Stimulated activated CD8-positive, alpha-beta memory T cell treated with anti-CD3 and anti-CD28 coated beads, Interleukin-4, amount 100 ng/mL, for 48 hours (primary cell): ENCODE results near the gene NGDN.

Experiments
- DNase-seq: peaks from one replicate; pipeline ENCODE4 v3.0.0-alpha.2; 2020

The NGDN gene

DNA sequence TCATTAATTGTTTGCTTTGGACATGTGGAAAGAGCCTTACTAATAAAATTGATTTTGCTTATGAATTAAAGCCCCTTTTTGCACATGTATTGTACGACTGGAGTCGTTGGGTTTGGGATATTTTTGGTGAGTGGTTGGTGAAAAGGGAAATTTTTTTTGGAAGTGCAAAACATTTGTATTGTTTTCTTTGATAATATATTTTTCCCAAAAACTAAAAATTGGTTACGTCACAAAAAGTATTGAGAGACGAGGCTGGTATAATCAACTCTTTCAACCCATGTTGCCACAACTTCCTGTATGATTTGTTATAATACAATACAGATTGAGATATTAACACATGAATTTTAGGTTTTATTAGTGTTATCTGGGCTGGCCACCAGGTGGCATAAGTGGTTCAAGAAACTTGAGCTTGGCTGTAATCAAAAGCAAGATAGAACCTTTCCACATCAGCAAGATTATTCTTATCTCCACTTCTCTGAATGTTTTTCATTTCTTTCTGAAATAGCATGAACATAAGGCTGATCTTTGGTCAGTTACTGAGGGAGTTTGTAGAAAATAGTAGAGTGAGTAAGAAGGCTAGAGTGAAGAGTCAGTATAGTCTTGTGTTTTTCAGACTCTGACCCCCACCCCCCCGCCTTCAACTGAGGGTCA lies 8.7 kb downstream of the NGDN start:
- DNase-seq, result peak; percentile 70

DNA sequence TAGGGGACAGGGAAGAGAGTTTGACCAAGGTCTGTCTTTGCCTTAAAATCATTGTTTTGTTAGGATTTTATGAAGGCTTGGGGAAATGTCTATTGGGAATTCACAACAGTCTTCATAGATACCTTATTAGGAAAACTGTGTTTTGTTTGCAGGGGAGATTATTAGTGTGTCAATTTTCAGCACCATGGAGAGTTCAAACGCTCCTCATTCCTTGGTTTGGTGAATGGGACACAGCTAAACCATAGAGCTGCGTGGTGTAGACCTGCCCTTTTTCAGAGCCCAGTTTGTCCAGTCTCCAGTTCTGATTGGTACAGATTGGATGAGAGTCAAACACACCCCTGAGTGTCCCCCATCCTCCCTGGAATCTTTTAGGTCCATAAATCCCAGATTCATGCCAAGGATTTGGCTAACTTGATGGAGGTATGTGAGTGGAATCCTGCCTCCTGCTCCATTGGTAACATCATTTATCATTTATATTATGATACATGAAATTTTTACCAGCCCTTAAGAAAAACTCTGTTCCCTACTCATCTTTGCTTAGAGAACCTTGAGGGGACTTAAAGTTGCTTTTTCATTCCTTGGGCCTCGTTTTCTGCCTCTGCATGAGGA lies 12.0 kb downstream of the NGDN start:
- no peak for DNase-seq

DNA sequence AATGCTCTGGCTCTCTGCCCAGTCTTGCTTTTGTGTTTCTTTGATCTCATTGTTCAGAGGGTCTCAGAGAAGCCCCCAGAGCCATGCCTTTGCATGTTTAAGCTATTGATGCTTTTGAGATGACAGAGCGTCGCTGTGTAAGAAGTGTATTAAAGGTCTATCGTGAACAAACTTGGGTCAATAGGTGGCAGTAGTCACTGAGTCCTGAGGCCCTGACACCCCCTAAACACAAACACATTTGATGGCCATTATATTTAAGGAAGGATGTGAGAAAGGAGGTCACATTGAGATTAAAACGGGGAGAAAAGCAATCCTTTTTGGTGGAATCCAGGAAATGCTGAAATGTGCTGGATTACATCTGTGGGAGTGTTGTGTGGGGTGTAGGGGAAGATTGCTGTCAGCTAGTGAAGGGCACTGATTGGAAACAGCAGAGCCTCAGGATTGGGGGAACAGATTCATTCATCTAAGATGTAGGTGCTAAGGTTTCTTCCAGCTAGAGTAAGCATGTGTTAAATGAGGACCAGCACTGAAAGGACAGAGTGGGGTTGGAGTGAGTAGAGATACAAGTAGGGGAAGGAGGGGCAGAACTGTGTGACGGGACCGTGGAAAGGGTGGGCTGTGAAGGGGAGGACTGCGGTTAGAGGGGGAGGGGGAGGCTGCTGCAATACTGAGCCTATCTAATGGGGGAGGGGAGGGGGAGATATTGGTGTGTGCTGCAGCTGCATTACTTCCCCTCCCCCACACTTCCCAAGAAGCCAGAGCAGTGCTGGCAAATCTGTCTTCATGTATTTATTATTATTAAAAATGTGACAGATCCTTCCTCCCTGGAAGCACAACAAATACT lies 12.7 kb downstream of the NGDN start:
- no peak for DNase-seq

DNA sequence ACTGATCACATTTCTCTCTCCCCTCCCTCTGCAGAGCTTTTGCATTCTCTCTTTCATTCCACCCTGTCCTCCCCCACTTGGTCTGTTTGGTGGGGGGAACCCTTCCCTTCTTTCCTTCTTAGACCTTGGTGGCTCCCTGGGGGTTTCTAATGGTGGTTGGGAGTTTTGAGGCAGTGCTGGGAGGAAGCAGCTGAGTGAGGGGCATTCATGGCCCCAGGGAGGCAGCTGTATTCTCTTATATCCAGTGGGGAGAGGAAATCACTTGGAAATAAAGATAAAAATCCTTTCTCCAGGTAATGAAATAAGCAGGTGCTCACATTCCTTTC lies 13.3 kb downstream of the NGDN start:
- no peak for DNase-seq

DNA sequence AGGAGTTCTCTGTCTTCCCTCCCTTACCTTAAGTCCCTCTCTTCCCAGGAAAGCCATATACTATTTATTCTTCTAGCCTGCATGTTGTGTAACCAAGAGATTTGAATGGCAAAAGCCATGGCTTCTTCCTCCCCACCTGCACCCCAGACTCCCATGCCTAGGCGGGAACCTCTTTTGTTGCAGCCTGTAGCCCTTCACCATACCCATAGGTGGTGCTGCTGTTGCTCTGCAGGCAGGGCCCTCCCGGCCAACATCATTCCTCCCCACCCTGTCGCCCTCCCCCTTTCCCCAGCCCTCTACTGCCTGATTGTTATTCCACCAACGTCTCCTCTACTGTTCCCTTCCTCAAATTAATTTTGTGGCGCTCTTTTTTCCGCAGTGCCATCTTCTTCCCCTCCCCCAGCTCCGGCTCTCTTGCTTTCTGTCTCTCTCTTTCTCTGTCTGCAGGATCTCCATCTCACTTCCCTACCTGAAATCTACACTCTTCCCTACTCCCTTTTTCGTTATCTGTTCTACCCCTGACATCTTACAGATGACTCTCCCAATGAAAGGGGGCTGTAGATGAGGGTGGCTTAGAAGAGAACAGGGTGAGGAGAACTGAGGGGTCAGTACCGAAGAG lies 13.8 kb downstream of the NGDN start:
- DNase-seq, result no peak

DNA sequence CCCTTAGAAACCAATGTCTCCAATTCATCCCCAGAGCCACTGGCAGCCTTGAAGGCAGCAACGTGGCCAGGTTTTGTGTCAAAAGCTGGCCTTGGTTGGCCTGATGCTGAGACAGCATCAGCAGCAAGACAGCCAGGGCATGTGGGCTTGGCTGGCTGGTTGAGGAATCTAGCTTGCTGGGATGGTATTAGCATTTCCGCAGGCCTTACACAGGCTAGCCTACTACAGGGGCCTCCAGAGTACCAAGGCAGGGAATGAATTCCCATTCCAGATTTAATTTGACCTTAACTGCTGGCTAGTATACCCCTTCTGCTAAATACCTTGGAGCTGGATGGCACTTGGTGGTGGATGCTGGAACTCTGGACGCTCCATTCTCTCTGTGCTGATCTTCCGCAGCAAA lies 15.8 kb downstream of the NGDN start:
- DNase-seq, result no peak

DNA sequence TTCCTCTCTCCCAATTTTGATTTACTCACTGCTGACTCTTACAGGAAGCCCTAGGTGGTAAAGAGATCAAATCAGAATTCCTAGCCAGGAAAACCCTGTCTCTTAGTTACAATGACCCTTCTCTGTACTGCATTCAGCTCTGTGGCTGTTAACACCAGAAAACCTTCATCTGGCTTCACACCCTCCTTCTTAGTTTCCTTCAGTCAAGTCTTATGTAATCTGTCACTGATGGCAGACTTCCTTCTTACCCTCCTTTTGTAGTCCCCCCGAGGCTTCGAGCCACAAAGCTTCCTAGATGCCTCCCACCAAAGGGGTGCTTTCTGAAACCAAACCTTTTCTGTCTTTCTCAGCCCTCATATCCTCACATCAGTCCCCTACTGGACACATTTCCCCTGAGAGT lies 16.5 kb downstream of the NGDN start:
- DNase-seq, result no peak

DNA sequence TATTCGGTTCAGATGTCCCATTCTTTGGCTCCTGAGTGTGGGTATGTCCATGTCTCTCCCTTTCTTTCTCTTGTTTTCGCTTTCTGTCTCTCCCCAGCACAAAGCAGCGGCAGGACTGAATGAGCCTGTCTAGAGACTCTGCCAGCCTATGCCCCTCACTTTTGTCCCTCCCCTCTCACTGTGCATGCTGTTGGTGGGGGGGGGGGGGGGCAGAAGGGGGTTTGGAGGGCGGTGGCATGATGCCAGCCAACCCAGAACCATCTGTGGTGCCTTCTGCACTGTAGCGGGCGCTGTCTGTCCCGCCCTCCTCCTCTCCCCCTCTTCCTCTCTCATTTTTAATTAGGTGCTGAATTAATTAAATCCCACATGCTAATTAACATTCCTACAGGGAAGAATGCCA lies 17.7 kb downstream of the NGDN start:
- DNase-seq, result no peak

DNA sequence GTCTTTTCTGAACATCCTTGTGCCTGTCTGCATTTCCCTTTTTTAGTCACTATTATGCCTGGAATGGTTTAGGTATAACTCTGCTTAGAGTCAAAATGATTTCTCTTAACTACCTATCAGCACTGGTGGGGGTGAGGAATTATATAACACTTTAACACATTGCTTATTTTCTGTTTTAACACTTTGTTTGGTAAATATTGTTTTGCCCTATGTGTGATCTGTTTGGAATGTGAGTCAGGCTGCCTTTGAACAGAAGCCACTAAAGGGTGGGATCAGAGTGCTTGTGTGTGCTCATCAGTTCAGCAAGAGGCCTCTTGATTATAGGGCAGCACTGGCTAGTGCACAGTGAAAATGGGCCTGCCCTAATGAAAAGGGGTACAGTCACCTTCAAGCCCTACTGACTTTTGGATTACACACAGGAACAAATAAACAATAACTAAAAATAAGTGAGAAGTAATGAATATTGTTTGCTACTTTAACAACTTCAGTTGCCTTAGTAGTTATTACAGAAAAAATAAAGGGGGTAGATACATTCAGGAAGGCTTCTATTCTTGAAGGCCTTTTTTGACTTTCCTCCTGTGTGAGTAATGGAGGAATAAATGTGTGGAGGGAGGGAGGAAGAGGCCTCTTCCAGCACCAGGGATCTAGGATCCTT lies 23.2 kb downstream of the NGDN start:
- no peak for DNase-seq

DNA sequence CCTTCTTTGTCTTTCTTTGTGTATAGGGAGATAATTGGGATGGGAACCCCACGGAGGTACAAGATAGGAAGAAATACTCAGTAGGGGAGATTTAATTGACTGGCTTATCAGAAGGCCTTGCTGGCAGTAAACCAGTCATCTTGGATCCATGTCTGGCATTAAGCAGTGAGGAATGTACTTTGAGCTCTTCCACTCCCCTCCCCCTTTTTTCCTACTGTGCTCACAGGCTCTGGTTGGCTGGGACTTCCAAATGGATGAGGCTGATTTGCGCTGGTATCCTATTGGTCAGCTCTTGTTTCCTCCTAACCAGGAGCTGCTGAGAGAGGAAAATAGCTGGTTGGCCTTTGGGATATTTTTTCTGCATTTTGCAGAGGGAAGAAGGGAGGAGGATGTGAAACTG lies 24.7 kb downstream of the NGDN start:
- no peak for DNase-seq

DNA sequence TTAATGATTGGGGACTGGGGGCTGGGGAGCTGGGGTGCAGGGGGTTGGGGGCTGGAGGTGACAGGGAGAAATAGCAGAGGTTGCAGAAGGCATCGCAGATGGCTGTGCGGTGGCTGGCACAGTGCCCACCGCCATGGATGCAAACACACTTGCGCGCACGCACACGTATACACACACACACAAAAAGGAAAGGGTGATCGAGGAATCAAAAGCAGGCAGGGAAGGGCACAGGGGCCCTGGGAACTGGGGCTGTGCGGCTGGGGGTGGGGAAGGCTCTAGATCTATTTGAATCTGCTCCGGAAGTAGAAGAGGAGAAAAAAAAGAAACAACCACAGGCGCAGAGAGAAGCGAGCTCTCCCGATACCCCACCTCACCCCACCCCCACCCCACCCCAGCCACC lies 42.7 kb downstream of the NGDN start:
- DNase-seq, result no peak

DNA sequence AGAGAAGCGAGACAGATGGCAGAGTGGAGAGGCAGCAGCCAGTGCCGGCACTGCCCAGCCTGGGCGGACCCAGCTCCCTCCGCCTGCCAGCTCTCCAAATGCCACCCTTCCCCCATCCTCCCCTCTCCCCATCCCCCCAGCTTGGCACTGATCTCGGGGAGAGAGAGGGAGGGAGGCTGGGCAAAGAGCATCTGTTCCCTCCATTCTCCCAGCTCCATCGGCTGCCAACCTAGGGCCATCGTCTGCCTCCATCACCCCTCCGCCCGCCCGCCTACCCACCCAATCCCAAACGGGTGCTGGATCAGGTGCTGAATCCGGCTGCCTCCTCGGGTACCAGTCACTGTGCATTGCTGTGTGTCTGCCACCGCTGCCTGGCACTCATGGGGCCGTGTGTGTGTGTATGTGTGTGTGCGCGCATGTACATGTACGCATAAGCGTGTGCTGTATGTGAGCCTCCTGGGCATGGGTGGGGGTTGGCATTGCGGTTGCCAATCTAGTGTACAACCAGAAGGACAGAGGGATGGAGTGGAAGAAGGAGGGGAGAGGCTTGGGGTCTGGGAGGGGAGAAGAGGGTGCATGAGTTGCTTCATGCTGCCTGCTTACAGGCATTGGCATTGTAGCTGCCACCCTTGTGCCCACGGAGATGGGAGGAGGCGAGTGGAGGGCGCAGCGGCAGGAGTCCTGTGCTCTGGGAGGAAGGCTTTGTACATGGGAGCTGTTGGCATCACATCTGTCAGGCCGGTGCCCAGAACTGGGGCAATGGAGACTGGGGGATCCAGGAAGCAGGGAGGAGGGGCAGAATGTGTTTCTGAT lies 43.7 kb downstream of the NGDN start:
- no peak for DNase-seq

DNA sequence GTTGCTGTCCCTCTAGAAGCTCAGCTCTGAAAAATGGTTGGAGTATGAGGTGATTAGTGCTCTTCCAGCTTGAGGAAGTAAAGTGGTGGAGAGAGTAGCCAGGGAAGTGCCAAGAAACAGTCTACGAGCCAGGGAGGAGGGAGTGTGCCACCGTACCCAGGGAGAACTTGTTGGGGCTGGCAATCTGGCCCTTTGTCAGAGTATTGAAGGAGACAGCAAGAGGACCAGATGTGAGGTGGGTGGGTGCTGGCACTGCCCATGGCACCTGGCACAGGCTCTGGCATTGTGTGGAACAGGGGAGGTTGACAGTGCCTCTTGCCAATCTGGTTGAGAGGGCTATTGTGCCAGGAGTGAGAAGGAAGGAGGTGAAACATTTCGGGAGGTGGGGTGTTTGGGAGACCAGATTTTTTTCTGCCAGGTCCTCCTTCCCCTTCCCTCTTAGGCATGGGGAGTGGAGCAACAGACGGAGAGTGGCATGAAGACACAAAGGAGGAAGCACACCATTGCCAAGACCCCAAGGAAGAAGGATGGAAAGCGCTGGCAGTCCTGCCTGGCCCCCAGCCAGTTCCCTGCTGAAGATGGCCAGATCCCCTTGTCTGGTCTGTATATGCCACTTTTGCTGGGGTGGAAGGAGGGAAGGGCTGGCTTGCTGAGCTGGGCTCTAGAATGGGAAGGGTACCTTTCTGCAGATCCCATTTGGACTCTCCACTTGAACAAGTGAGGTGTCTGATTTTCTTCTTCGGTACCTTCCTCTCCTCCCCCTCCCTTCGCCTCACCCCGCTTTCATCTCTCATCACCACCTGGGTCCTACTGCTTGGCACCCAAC lies 44.5 kb downstream of the NGDN start:
- DNase-seq, result no peak

DNA sequence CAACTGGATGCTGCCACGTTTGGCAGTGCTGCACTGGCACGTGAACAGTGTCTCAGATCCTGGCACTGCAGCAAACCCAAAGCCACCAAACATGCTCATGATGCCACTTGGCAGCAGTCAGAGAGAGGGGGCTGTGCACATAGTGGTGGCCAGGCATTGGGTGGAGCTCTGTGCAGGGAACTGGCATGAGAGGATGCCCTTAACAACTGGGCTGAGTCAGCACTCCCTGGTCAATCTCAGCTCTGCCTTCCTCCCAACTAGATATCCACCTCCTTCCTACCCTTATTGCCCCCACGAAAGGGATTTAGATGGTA lies 45.1 kb downstream of the NGDN start:
- no peak for DNase-seq

DNA sequence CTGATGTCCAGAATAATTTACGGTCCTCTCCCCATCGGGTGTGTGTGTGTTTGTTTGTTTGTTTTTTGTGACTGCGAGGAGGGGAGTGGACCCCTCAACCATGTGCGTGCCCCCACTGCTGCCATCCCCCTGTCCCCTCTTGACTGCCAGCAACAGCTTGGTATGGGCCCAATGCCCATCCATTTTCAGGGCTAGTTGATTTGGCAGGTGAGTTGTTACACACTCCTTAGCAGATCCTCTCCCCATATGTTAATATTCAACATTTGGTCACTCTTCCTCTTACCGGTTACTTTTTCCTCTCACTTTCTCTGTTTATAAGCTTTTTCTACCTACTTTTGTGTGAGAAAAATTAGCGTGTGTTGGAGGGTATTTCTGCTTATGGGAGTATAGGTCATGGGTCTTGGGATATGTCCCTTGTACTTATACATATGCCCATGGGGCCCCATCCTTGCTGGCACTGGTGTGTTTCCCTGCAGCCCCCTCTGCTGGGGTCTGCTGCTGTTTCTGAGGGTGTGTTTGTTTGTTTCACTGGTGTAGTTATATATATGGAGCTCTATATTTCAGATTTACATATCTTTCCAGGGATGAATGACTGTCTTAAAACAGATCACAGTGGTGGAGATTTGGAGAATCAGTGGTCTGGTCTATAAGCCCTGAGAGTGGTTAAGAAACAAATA lies 48.3 kb downstream of the NGDN start:
- no peak for DNase-seq

DNA sequence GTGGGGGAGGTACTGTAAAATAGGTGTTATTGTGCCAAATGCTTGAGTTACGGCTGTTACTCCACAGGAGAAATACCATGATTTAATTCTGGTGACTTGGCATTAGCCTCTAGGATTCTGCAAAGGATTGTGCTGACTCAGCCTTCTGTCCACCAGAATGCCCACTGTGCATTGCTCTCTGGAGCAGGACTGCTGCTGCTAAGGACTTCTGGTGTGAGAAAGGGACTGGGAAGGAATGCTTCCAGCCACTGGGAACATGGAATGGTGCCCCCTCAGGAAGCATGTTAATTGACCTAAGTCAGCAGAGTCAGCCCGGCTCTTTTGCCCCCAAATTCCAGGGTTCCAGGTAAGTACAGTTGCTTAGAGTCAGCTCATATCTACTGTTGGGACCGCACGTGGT lies 49.2 kb downstream of the NGDN start:
- DNase-seq, result no peak

DNA sequence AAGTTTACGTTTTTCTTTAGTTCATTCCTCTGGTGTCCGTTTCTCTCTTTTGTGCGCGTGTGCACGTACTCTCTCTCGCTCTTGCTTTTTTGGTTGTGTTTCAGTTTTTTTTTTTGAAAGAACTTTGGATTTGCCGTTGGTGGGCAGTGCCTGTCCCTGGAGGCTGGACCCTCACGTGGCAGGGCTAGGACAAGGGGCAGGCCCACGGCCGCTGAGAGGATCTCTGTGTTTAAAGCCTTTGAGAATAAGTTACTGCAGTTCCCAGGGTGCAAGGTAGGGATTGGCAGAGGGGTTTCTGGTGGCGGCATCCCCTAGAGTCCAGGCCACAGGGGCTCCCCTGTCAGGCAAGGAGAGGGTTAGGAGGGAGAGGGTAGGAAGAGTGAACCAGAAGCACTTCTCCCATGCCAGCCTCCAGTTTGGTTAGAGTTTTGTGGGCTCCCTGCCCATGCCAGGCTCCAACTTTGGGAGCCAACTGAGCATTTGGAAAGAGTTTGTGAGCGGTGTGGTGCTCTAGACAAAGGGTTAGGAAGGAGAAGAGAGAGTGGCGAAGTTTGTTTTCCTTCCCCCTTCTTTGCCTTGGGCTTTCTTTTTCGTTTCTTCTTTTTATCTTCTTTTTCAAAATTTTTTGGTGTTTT lies 51.5 kb downstream of the NGDN start:
- DNase-seq, result no peak

DNA sequence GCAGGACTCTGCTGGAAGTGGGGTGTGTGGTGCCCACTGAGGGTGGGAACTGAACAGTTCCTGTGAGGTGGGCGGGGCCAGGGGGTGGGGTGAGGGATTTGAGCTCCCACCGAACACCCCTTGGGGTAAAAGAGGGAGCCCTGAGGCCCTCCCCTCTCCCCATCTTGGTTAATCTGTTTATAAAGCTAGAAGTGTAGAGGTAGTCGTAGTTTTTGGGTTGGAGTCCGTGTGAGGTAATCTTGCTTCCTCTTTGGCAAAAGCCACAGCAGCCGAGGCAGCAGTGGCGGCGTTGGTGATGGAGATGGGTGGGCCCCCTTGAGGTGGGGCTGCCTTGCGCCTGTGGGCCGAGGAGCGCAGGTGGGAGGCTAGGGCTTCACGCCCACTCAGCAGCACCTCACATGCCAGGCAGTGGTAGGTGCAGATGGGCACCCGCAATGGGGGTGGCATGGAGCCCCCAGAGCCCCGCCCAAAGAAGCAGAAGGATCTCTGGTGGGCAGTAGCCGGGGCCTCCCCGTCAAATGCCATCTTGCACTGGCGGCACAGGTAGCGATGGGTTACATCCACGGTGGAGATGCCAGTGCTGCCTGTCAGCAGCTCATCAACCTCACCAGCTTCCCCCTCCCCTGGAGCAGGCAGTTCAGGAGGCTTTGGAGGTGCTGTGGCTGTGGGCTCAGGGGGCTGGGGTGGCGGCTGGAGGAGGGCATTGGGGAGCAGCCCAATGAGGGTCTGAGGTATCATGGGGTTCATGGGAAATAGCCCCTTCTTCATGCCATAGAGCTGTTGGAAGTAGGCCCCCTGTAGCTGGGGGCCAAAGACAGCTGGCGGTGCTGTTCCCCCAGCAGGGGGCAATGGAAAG lies 52.5 kb downstream of the NGDN start:
- DNase-seq, result no peak

DNA sequence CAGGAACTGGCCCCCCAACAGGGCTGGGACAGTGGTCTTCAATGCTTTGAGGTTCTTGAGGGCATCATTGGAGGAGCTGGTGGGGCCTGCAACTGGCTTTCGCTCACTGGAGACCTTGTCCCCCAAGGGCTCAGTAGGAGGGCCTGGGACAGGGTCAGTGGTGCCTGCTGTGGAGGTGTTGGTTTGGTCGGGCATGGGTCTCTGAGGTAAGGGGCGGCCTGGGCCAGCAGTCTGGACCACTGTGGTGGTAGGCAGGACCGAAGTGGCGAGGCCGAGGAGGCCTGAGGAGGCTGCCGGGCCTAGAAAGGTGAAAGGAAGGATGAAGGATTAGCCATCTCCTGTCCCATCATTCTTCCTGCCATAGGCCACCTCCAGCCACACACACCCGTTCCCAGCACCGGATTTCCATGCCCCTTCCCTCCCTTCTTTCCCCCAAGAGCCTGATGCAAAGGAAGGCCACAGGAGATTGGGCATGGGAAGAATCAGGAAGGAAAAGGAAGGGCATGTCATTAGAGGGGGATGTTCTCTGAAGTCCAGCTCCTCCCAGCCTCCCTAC lies 53.2 kb downstream of the NGDN start:
- no peak for DNase-seq
